Activated T-cell treated with anti-CD3 and anti-CD28 coated beads for 1 hour (primary cell): ENCODE data around the gene AK8.

Source experiments
- DNase-seq: peaks from one replicate; pipeline ENCODE4 v3.0.0-alpha.2; 2020; ENCODE audit warnings: low read depth

AK8 gene

DNA sequence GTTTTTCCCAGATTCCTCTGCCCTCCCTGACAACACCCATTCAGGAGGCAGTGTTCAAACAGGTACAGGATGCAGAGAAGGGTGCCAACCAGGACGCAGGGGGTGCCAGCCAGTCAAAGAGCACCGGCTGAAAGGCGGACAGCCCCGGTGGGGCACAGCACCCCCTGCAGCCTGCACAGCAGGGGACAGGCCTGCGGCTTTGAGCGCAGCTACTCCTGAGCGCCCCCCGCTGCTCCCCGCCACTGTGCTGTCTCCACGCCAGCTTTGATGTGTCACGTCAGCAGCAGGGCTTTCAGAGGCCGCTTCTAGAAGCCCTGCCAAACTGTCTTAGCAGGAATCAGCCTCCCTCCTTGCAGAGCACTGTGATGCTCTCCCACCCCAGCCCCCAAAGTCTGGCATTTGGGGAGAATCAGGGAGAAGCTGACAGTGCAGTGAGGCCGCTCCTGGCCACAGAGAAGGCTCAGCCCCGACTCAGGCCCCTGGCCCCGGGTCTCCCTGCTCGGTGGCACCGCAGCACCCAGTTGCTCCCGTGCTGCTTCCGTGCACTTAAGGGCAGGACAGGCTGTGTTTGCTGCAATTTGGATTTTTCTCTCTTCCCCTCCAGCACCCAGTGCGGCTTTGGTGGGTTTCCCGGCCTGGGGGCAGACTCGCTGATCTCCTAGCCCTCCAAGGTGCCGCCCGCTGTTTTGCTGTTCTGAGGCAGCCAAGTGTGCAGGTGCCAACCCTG, 20.3 kb downstream of the AK8 start:
- DNase-seq, result no peak

DNA sequence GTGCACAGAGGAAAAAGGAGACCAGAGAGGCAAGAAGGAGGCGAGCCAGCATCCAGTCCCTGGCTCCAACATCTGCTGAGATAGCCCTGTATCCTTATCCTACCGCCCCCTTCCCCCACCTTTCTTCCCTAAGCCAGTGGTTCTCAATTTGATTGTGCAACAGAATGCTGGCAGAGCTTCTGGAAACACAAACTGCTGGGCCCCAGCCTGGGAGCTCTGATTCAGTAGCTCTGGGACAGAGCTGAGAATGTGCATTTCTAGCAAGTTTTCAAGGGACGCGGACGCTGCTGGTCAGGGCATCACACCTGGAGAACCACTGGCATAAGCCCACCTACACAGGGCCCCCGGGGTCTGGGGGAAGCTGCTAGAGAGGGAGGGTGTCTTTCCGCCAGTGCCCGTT, 21.1 kb downstream of the AK8 start:
- no peak for DNase-seq

DNA sequence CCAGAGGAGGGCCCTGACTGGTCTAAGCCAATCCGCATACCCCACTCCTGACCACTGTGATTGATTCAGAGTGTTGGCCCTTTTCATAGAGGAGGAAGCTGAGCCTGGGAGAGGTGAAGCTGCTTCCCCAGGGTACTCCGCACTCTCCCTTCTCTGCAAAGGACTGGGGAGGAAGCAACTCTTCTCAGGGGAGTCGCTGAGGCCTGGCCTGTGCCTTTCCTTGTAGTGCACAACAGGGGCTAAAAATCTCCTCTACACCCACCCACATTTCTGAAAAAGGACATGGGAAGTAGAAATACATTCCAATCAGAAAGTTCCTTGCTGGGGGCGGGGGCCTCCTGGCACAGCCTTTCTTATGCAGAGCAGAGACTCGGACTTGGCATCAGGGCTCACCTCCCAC, 22.2 kb downstream of the AK8 start:
- no peak for DNase-seq

DNA sequence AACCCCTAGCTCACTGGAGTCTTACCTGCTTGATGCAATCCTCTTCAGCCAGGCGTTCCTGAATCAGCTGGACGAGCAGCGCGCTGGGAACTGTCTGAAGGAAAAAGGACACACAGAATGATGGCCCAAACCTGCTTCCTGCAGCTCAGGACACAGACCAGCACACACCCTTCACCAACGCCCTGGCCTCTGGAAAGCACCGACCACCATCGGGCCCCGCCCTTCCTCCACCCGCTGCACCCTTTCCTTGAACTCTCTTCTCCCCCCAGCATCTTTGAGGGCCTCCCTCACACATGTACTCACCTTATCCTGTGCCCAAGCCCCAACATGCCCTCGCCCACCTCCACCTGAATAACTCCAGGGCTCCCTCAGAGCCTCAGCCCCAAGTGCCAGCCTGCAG, 23.3 kb downstream of the AK8 start:
- no peak for DNase-seq

DNA sequence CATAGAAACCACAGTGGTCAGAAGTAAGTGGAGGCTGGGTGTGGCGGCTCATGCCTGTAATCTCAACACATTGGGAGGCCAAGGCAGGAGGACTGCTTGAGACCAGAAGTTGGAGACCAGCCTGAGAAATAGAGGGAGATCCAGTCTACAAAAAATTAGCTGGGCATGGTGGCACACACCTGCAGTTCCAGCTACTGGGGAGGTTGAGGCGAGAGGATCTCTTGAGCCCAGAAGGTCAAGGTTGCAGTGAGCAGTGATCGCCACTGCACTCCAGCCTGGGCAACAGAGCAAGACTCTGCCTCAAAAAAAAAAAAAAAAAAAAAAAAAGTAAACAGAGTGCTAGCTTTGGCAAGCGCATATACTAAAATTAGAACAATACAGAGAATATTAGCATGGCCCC, 24.6 kb downstream of the AK8 start:
- no peak for DNase-seq

DNA sequence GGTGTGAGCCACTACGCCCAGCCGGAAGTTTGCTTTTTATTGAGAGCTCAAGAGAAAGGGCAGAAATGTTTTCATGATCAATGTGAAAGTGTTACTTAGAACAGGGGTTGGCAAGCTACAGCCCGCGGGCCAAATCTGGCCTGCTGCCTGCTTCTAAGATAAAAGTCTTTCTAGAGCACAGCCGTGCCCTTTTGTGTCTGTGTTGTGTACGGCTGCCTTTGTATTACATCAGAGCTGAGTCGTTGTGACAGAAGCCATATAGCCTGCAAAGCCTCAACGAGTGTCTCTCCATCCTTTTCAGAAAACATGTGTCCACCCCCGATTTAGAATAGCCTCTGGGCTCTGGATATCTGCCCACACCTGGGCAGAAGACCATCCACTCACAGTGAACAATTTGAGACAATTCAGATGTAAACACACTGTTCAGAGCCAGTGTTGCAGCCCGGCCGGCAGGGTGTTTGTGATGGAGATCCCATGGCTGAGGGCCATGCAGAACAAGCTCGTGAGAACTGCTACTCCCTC, 28.8 kb downstream of the AK8 start:
- no peak for DNase-seq

DNA sequence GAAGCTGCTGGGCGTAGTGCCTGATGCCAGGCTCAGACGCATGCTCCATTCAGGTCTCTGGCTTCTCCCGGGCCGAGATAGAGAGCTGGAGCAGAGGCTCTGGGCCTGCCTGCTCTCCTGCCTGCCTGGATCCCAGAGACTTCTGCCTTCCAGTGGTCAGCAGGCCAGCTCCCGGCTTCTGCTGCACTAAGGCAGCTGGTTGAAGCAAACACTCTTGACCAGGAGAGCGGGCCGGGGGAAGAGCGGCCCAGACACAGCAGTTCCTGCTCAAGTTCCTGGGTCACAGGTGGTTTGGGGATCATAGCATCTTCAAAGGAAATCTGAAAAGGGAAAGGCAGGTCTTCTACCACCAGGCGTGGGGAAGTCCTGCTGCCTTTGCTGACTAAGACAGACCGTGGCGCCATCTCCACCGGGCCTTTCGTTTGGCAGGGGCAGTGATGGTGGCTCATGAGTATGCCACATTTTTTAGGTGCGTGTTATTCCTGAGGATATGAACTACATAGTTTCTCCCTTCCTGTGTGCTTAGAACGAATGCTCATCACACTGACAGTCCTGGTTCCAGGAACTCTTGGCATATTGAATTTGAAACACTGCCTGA, 31.1 kb downstream of the AK8 start:
- no peak for DNase-seq

DNA sequence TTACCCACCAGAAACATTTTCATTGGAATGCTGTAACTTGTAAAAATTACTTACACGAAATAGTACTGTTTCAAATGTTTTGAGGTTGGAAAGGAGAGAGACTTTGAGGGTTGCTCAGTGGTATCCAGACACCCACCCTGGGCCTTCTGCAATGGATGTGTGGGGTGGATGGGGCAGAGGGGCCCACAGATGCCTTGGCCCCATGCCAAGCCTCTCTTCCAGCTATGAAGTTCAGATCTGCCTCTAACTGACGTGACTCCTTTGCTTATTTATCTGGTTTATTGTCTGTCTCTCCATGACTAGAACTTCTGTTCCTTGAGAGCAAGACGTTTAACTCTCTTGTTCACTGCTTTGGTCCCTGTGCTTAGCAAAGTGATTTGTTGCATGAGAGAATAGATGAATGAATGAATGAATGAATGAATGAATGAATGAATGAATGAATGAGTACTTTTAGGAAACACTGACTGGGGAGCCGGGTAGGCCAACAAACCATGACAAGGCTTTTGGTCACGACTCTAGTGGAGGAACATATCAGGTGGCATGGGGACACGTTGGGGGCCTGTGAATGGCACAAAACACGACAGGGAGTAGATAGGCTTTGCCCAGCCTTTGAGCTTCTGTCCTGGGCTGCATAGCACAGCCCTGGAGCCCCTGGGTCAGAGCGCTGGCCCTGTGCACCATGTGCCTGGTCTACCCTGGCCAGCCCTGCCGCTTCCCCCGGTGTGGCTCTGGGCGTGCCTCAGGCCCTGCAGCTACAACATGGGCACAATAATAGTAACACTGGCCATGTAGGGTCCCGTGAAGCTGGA, 31.8 kb downstream of the AK8 start:
- no peak for DNase-seq

DNA sequence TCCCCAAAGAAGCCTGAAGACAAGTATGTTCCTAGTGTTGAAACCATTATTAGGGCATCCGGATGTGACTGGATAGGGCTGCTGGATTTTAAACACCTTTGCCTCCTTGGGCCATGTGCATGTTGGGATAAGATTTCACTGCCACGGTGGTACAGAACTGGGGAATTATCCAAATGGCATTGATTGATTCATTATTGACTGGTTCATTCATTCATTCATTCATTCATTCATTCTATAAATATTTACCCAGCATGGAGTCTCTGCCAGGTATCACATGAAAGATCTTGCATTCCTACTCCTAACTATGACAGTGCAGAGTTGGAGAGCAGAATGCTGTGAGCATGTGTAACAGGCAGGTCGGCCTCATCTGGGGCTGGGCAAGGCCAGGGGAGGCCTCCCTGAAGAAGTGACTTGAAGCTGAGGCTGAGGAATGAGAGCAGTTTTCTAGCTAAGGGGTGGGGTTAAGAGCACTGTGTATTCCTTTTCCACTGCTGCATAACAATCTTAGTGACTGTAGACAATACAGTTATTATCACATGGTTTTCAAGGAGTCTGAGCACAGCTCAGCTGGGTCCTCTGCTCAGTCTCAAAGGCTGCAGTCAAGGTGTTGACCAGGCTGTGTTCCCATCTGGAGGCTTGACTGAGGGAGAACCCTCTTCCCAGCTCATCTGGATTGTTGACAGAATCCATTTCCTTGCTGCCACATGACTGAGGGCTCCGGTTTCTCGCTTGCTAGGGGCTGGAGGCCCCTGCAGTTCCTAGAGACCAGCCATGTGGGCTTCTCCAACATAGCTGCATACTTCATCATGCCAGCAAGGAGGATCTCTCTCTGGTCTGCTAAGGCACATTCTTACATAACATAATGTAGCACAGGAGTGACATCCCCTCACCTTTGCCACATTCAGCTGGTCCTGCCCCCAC, 35.7 kb downstream of the AK8 start:
- DNase-seq, result no peak

DNA sequence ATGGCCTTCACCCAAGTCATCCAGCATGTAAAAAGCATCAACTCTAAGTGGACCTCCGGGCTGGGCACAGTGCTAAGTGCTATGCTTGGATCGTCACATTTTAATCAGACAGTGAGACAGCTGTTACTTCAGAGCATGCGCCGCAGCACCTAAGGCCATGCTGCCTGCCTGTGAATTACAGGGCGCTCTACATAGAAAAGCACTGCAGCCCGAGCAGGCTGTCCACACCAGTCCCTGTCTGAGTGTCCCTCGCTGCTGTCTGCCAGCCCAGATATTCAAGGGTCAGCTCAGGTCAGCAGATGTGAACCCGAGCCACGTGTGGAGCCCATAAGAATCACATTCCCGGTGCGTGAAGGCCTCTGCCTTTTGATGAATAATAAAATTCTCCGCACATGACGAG, 37.1 kb downstream of the AK8 start:
- DNase-seq, result no peak

DNA sequence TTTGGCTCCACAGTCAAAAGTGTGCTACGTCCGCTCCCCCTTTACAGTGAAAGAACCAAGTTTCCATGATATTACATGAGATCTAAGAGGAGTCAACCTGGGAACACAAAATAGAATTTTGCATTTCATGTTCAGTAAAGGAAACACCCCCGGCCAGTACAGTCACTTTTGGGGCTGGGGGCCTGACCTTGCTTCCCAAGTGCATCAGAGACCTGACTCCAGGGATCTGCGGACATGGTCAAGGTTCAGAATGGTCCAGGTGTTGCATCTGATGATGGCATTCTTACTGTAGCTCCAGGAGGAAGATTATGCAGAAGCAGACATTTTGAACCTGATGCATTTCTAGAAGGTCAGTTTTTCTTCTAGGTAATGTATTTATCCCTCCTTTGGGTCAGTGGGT, 39.8 kb downstream of the AK8 start:
- no peak for DNase-seq

DNA sequence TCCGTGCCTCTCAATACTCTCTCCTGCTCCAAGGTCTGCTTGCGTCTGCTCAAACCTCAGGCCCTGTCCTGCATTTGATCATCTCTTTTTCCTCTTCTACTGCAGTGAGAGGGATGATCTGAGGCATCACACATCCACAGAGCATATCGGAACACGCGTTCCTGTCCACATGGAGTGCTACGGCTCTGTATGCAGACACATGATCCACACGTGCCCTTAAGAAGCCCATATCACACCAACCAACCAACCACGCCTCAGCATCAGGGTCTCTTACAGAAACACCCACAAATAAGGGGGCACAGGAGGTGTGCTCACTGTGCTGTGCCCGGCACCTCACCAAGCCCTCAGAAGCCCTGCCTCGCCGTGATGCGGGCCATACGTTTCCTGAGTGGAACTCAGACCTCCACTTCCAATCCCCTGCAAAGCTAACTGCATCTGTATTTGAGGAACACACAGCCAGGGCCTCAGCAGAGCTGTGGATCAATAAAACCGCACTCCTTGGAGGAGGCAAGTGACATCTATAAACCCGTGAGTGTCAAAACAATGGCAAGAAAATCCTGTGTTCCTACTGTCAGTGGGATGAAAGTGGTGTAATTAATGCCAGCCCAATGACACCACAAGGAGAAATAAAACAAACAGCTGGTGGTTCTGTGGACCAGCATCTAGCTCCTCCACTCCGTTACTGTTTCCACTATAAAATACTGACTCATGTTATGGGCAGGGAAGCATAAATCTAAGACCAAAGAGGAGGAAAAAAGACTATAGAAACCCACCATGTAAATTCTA, 40.4 kb downstream of the AK8 start:
- no peak for DNase-seq

DNA sequence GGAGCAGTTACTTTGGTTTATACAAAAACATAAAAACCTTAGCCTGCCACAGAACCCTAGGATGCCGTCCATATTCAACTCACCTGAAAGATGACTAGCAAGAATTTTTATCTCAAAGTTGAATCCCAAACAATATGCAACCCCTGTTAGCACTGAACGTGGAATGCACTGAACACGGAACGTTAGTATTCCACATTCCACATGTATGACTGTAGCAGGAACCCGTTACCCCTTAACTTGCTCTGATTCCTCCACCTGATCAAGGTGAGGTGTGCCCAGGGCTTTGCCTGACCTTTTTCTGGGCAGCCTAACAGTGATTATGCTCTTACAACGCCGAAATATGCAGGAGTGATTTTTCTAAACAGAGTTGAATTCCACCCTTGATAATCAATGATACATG, 43.7 kb downstream of the AK8 start:
- DNase-seq, result no peak

DNA sequence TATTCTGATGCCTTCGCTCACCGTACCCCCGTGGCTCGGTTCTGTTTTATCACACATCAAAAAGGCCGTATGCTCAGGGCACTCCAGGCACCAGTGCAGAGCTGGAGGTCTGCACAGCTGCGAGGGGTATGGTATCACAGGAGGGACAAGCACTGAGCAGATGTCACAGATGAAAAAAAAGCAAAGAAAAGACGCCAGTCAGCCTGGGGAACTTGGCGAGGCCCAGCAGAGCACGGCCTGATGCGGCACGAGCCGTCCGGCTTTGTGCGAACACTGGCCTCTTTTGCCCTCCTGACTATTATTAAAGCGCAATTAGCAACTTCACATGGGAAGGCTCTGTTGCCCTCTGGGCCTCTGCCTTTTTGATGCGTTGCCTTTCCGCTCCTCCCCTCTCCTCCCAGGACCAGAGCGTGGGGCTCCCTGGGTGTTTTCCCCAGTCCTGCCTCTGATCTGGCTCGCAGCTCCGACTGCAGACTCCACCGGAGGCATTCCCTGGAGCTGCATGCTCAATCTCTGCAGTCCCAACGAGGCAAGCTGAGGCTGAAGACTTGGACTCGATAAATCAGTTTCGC, 44.4 kb downstream of the AK8 start:
- DNase-seq, result no peak

DNA sequence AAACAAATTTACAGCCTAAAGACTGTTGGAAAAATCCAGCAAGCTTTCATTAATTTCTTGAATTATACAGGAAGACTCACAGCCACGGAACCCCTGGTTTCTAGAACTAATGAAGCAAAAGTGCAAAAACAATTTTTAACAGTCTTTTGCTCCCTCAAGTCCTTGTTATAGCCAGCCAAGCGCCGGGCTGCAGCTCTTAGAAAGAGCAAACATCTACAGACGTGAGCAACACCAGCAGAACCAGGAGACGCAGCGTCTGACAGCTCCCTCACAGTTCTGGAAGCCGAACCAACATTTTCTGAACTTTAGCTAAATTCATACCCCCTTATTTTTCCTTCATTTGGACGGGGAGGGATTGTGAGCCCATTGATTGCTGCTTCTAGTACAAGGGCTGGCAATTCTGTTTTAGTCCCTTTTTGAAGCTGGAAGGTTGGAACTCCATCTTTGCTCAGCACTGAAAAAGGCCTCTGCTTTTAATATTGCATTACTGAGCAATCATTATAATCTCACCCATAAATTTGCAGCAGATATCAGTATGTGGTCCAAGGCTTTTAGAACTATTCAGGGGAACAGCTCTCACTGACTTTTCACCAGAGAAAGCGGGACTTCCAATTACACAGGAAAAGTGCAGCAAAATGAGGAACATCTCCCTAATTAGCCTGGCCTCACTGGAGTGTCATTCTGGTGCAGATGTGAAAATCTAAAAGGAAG, 45.8 kb downstream of the AK8 start:
- DNase-seq, result no peak

DNA sequence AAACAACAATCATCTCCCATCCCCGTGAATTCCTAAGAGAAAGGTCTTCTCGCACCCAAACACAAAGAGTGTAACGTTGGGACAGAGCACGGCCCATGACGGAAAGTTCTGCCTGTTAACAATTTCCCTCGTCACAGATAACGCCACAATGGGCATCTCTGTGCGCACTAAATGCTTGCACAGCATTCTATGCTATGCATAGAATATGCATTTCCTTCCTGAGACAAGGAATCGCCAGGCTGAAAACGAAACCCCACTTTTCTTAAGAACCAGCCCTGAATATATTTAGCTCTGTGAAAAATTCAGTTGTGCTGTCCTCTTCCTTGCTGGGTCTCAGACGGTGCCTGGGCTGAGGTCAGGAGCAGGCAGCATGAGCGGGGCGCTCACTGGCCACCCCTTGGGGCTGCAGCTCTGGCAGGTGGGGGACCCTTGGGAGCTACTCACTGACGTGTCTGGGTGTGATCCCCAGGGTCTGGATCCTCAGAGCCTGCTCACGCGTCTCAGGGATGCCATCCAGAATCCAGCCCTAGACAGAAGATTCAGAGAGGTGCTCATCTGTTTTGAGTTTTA, 49.8 kb downstream of the AK8 start:
- no peak for DNase-seq

DNA sequence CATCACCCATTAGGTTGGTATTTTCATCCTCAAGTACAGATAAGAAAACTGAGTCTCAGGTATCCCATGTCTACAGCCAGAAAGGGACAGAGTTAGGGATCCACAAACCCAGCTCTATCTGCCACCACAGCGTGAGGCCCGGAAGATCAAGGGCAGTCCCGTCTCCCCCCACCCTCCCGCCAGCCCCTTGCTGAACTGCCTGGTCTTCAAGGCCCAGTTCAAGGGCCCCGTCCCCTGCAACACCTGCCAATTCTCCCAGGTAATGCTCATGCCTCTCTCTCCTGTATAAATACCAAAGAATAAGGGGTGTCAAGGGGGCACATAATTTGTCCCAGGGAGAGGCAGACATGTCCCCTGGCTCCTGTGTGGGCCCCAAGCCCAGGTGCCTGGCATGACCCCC, 50.7 kb downstream of the AK8 start:
- no peak for DNase-seq

DNA sequence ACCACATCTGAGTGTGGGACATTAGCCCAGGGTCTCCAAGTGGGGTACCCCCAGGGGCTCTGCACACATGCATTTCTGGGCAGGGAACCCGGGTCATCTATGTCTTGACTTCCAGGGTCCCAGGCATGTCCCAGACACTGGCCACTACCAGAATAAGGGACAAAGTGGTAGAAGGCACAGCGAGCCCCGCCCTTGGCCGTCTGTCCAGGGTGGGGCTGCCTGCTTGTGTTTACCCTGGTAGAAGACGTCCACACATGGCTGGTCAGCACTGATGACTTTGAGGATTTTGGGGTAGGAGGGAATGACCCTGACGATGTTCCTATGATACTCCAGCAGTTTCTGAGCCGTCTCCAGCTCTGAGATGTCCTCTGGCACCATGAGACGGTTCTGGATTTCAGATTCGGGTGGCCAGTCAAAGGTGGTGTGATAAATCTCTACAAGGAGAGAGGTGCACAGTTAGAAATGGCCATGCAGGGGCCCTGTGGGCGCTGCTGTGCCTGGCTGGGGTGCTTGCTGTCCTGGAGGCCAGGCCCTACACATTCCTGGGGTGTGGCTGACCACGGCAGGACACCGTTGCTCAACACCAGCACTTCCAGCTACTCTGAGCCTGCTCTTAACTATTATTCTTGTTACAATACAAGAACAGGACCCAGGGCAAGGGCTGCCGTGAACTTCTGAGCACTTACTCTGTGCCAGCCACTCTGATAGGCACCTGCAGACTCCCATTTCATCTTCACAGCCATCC, 51.3 kb downstream of the AK8 start:
- DNase-seq, result no peak

DNA sequence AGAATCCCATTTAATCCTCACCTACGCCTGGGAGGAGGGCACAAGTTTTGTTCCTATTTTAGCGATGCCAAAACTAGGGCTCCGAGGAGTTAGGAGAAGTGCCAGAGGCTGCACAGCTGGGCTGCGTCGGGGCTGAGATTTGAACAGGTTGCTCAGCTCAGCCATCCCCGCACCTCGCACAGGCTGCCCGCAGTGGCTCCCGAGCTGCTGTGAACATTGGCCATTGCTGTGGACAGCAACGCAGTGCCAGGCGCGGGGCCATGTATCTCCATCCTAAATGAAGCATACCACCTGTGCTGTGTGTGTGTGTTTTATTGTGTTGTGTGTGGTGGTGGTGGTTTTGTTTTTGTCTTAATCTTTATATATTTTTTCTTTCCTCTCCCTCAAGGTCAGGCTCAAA, 52.0 kb downstream of the AK8 start:
- DNase-seq, result no peak
